Hepatocyte (in vitro differentiated cells): Measurements from ENCODE around the gene SH3TC1. TPM values are rescaled to one million over a fixed set of nuclear protein-coding genes. Genes with fewer than 3 reads are reported as not detected.

Source experiments
- DNase-seq: peaks from one replicate; pipeline ENCODE4 v3.0.0-alpha.2; 2016; ENCODE audit warnings: low spot score
- H2AFZ ChIP-seq: fragments of 200-600 bp; sonication (generic); 2 replicates; pipeline ENCODE4 v1.6.0; 2016; ENCODE audit warnings: antibody characterized with exemption, mild to moderate bottlenecking
- H3K27ac ChIP-seq: fragments of 200-600 bp; sonication (generic); 2 replicates; pipeline ENCODE4 v1.5.1; 2016; ENCODE audit warnings: mild to moderate bottlenecking
- H3K27me3 ChIP-seq: fragments of 200-600 bp; sonication (generic); 2 replicates; pipeline ENCODE4 v1.6.1; 2016
- H3K36me3 ChIP-seq: fragments of 200-600 bp; sonication (generic); replicated peaks from 2 replicates; pipeline ENCODE4 v1.5.1; 2016; ENCODE audit warnings: low read depth; ENCODE audit not compliant: insufficient read depth
- H3K4me1 ChIP-seq: fragments of 200-600 bp; sonication (generic); 2 replicates; pipeline ENCODE4 v1.5.1; 2016; ENCODE audit warnings: mild to moderate bottlenecking, moderate library complexity; ENCODE audit not compliant: insufficient read depth
- H3K4me2 ChIP-seq: fragments of 200-600 bp; sonication (generic); 2 replicates; pipeline ENCODE4 v1.6.0; 2016
- H3K4me3 ChIP-seq: fragments of 200-600 bp; sonication (generic); 2 replicates; pipeline ENCODE4 v1.5.1; 2016; ENCODE audit warnings: mild to moderate bottlenecking
- H3K79me2 ChIP-seq: fragments of 200-600 bp; sonication (generic); 2 replicates; pipeline ENCODE4 v1.6.0; 2017; ENCODE audit warnings: mild to moderate bottlenecking
- H3K9me2 ChIP-seq: fragments of 200-600 bp; sonication (generic); replicated peaks from 2 replicates; pipeline ENCODE4 v1.6.0; 2017; ENCODE audit warnings: mild to moderate bottlenecking; ENCODE audit not compliant: insufficient read depth
- H3K9me3 ChIP-seq: fragments of 200-600 bp; sonication (generic); 2 replicates; pipeline ENCODE4 v1.5.1; 2016; ENCODE audit warnings: low read depth, mild to moderate bottlenecking
- H4K20me1 ChIP-seq: fragments of 200-600 bp; sonication (generic); 2 replicates; pipeline ENCODE4 v1.6.0; 2016; ENCODE audit warnings: mild to moderate bottlenecking; ENCODE audit not compliant: insufficient read depth, poor library complexity, severe bottlenecking
- EZH2 ChIP-seq: fragments of 200-600 bp; sonication (generic); IDR thresholded peaks from 2 replicates; pipeline ENCODE4 v1.6.1; 2016; ENCODE audit warnings: antibody characterized with exemption, mild to moderate bottlenecking, borderline replicate concordance
- EZH2phosphoT487 ChIP-seq: fragments of 200-600 bp; sonication (generic); IDR thresholded peaks from one replicate; pipeline ENCODE4 v1.6.1; 2018; ENCODE audit warnings: antibody characterized with exemption, mild to moderate bottlenecking, low read depth, moderate library complexity; ENCODE audit not compliant: unreplicated experiment, severe bottlenecking
- WGBS: methylation state at CpG from one replicate; pipeline ENCODE4 v1.1.6; 2016; ENCODE audit warnings: low lambda C conversion rate; ENCODE audit errors: missing lambda C conversion rate; 5-methylcytosine and 5-hydroxymethylcytosine counted together
- polyA plus RNA-seq: library from polyadenylated mRNA; unstranded; fragments of >200 nt; fragmentation: Nextera tagmentation; extraction: Ambion mirVana; gene quantifications from 2 replicates; pipeline ENCODE4 v1.2.1, GENCODE V29; 2016
- total RNA-seq: library from RNA; depleted of rRNA; stranded (reverse); fragments of >200 nt; gene quantifications from 2 replicates; pipeline ENCODE4 v1.2.3, GENCODE V29; 2014
- TF ChIP-seq, protein P1 (sequence below): fragments of 200-600 bp; sonication (generic); IDR thresholded peaks from 2 replicates; pipeline ENCODE4 v1.5.1; 2016; ENCODE audit warnings: antibody characterized with exemption, mild to moderate bottlenecking; ENCODE audit not compliant: poor library complexity

Gene SH3TC1
- total and polyA plus RNA-seq, 2 experiments from 2014 or later = 30.3 to 35.4 TPM

DNA sequence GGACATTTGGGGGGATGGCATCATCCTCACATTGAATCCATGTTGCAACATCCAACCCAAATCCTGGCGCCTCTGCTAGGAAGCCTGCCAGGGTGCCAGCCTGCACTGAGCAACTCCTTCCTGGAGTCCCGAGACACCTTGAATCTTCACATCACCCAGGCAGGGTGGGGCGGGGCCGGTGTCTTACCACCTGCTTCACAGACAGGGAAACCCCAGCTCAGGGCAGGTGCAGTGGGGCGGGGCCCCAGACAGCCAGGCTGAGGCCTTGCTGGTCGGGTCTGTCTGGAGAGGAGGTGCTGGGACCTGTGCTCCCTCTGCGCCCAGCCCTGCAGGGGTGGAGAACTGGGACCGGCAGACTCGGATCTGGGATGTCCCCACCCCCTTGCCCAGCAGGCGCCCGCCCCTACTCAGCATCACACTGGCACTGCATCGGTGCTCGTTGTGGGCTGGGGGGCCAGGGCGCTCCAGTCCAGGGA, 39.0 kb downstream of the SH3TC1 start:
- peak; percentile 78 for DNase-seq
- H3K27ac ChIP-seq = peak overlapping the region; percentile 89
- no peak overlapping the region for H3K4me3 ChIP-seq
- no peaks in the 10 kb centered on the region for H3K36me3 ChIP-seq
- no peaks in the 10 kb centered on the region for H3K9me3 ChIP-seq
- H3K4me2 ChIP-seq = peak overlapping the region; percentile 44
- H4K20me1 ChIP-seq = no peaks in the 10 kb centered on the region
- H3K27me3 ChIP-seq = no peaks in the 10 kb centered on the region
- H3K4me1 ChIP-seq = peaks cover 17% of the 10 kb centered on the region
- H3K9me2 ChIP-seq = no peaks in the 10 kb centered on the region
- WGBS = 72% methylated on average over 14 of the region's 14 CpGs
- TF ChIP-seq EZH2phosphoT487 = no peak
- TF ChIP-seq, protein P1, sequence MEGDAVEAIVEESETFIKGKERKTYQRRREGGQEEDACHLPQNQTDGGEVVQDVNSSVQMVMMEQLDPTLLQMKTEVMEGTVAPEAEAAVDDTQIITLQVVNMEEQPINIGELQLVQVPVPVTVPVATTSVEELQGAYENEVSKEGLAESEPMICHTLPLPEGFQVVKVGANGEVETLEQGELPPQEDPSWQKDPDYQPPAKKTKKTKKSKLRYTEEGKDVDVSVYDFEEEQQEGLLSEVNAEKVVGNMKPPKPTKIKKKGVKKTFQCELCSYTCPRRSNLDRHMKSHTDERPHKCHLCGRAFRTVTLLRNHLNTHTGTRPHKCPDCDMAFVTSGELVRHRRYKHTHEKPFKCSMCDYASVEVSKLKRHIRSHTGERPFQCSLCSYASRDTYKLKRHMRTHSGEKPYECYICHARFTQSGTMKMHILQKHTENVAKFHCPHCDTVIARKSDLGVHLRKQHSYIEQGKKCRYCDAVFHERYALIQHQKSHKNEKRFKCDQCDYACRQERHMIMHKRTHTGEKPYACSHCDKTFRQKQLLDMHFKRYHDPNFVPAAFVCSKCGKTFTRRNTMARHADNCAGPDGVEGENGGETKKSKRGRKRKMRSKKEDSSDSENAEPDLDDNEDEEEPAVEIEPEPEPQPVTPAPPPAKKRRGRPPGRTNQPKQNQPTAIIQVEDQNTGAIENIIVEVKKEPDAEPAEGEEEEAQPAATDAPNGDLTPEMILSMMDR = no peak
- TF ChIP-seq EZH2 = no peak
- H2AFZ ChIP-seq = no peak overlapping the region
- H3K79me2 ChIP-seq = no peaks in the 10 kb centered on the region

DNA sequence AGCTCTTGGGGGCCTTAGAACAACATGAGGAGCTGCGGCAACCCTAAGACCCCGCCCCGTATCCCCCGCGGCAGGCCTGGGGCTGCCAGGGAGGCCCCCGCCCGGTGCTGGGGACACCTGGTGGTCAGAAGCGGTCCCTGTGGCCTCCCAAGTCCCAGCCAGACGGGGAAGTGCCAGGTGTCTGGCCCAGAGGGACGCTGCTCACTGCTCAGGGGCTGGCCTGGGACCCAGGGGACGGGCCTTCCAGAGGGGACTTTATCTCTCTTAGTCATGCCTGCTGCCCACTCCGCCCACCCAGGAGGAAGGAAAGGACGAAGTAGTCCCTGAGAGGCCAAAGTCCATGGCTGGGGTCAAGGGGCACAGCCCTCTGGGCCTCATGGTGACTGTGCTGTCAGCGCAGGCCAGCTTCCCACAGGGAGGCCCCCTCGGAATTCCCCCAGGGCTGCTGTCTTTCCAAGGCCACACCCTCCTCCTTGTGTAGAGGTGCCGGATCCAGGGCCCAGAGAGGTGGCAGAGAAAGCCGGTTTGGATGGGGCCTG, 39.5 kb downstream of the SH3TC1 start:
- H3K79me2 ChIP-seq = no peaks in the 10 kb centered on the region
- H2AFZ ChIP-seq = no peak overlapping the region
- H3K4me3 ChIP-seq = no peak overlapping the region
- no peaks in the 10 kb centered on the region for H3K27me3 ChIP-seq
- peaks cover 17% of the 10 kb centered on the region for H3K4me1 ChIP-seq
- no peaks in the 10 kb centered on the region for H3K36me3 ChIP-seq
- 37% methylated on average over 13 of the region's 17 CpGs for WGBS
- H4K20me1 ChIP-seq = no peaks in the 10 kb centered on the region
- H3K4me2 ChIP-seq = peak overlapping the region; percentile 44
- H3K9me2 ChIP-seq = no peaks in the 10 kb centered on the region
- peak; percentile 84 for DNase-seq
- H3K27ac ChIP-seq = peak overlapping the region; percentile 89
- H3K9me3 ChIP-seq = no peaks in the 10 kb centered on the region
- TF ChIP-seq EZH2 = no peak
- TF ChIP-seq, protein P1 = peak; percentile 55

DNA sequence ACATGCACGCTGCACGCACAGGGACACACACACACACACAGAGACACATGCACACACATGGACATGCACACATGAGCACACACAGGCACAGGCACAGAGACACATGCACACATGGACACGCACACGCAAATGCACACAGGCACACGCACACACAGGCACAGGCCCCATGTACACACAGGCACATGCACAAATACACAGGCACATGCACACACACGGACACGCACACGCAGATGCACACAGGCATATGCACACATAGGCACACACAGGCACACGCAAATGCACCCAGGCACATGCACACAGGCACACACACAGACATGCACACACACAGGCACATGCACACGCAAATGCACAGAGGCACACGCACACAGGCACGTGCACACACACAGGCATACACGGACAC, 40.1 kb downstream of the SH3TC1 start:
- peak overlapping the region; percentile 24 for H3K4me2 ChIP-seq
- no peaks in the 10 kb centered on the region for H3K36me3 ChIP-seq
- H3K27me3 ChIP-seq = no peaks in the 10 kb centered on the region
- H4K20me1 ChIP-seq = no peaks in the 10 kb centered on the region
- H3K79me2 ChIP-seq = no peaks in the 10 kb centered on the region
- H3K27ac ChIP-seq = no peak overlapping the region
- H3K9me2 ChIP-seq = no peaks in the 10 kb centered on the region
- peaks cover 17% of the 10 kb centered on the region for H3K4me1 ChIP-seq
- TF ChIP-seq EZH2phosphoT487 (no peak), EZH2 (no peak)
- TF ChIP-seq, protein P1 = no peak
- DNase-seq = no peak
- WGBS = 97% methylated on average over 13 of the region's 13 CpGs
- no peak overlapping the region for H3K4me3 ChIP-seq
- no peak overlapping the region for H2AFZ ChIP-seq
- H3K9me3 ChIP-seq = no peaks in the 10 kb centered on the region

DNA sequence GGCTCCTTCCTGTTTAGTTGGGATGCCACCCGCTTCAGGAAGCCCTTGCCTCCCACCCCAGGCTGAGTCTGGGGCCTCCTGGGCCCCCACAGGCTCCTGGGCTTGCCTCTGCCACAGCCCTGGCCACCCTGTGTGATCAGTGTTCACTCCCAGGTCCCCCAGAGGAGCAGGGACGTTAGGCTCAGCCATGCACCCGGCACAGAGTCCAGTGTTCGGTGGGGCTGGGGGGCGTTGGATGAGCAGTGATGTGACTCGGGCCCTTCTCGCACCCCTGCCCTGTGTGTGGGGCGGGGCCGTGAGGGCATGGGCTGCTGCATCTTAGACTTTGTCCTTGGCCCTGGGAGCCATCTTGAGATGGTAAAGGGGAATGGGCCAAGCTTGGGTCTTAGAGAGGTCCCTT, 40.6 kb downstream of the SH3TC1 start:
- Histone ChIP-seq H3K4me1 (peaks cover 17% of the 10 kb centered on the region), H3K4me2 (no peak overlapping the region), H3K27me3 (no peaks in the 10 kb centered on the region), H3K9me2 (no peaks in the 10 kb centered on the region), H2AFZ (no peak overlapping the region), H3K36me3 (no peaks in the 10 kb centered on the region), H3K4me3 (no peak overlapping the region), H3K27ac (no peak overlapping the region), H3K9me3 (no peaks in the 10 kb centered on the region), H3K79me2 (no peaks in the 10 kb centered on the region), H4K20me1 (no peaks in the 10 kb centered on the region)
- DNase-seq = no peak
- whole genome bisulfite sequencing = 100% methylated on average over 9 of the region's 9 CpGs
- no peak for TF ChIP-seq EZH2phosphoT487
- TF ChIP-seq EZH2 = no peak
- TF ChIP-seq, protein P1 = no peak
